ENCODE results near the gene PROSER3.

DNA sequence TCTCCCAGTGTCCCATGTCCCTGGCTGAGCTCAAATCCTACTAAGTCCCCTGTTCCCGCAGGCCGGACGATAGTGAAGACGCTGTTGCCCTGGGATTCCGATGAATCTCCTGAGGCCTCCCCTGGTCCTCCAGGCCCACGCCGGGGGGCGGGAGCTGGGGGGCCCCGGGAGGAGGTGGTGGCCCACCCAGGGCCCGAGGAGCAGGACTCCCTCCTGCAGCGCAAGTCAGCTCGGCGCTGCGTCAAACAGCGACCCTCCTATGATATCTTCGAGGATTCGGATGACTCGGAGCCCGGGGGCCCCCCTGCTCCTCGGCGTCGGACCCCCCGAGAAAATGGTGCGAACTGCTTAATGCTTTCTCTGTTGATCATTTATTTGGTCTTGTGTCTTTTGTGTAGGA is 34.3 kb upstream of the PROSER3 start:
- TF ChIP-seq, protein P1, sequence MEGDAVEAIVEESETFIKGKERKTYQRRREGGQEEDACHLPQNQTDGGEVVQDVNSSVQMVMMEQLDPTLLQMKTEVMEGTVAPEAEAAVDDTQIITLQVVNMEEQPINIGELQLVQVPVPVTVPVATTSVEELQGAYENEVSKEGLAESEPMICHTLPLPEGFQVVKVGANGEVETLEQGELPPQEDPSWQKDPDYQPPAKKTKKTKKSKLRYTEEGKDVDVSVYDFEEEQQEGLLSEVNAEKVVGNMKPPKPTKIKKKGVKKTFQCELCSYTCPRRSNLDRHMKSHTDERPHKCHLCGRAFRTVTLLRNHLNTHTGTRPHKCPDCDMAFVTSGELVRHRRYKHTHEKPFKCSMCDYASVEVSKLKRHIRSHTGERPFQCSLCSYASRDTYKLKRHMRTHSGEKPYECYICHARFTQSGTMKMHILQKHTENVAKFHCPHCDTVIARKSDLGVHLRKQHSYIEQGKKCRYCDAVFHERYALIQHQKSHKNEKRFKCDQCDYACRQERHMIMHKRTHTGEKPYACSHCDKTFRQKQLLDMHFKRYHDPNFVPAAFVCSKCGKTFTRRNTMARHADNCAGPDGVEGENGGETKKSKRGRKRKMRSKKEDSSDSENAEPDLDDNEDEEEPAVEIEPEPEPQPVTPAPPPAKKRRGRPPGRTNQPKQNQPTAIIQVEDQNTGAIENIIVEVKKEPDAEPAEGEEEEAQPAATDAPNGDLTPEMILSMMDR (IDR thresholded peaks at IDR 0.05), result no peak
- no peak for TF ChIP-seq POLR2A (IDR thresholded peaks at IDR 0.05)

All from uterus (tissue), 2 donors.